Kidney epithelial cell (primary cell): Measurements from ENCODE around the gene LDB1. TPM values are rescaled to one million over a fixed set of nuclear protein-coding genes. Genes with fewer than 3 reads are reported as not detected.

Source experiments
- DNase-seq: peaks from one replicate; pipeline ENCODE4 v3.0.0-alpha.2; 2010; ENCODE audit warnings: low read depth
- H3K27me3 ChIP-seq: 2 replicates; pipeline ENCODE4 v1.6.0; 2011; ENCODE audit warnings: low read length; ENCODE audit not compliant: control insufficient read depth, insufficient read depth
- H3K36me3 ChIP-seq: 2 replicates; pipeline ENCODE4 v1.5.1; 2011; ENCODE audit warnings: low read length; ENCODE audit not compliant: control insufficient read depth, insufficient read depth
- H3K4me3 ChIP-seq: 2 replicates; pipeline ENCODE4 v1.5.1; 2011; ENCODE audit warnings: low read depth, mild to moderate bottlenecking, control low read depth, low read length
- CTCF ChIP-seq: IDR thresholded peaks from 2 replicates; pipeline ENCODE4 v1.5.1; 2011; ENCODE audit warnings: mild to moderate bottlenecking, moderate library complexity, low read length, control low read depth, inconsistent platforms; ENCODE audit not compliant: insufficient read depth, poor library complexity, severe bottlenecking
- total RNA-seq: library from RNA; depleted of rRNA; stranded (reverse); fragments of >200 nt; gene quantifications from 2 replicates; pipeline ENCODE4 v1.2.3, GENCODE V29; 2015

The LDB1 gene
- total RNA-seq, 1 donor from 2014 or later, result 46.8 TPM

- TF ChIP-seq CTCF, result no peak
Measured at GRCh38 chr10:102133373-102134195, 13.4 kb upstream of the LDB1 start.

GRCh38 chr10:102132563-102133372, 12.6 kb upstream of the LDB1 start, which contains the start of gene PPRC1:
Gene PPRC1, plus strand, starts transcription at chr10:102133040. Its CDS starts 29 bp downstream, at chr10:102133069.
- TF ChIP-seq CTCF, result peak; percentile 83
- H3K36me3 ChIP-seq, result no peaks in the 10 kb centered on the region
- DNase-seq, result peak; percentile 97

More at GRCh38 chr10:102133373-102134195, 13.4 kb upstream of the LDB1 start:
- Histone ChIP-seq H3K27me3 (no peaks in the 10 kb centered on the region), H3K4me3 (peak overlapping the region; percentile 95), H3K36me3 (no peaks in the 10 kb centered on the region)
- DNase-seq, result no peak

DNA sequence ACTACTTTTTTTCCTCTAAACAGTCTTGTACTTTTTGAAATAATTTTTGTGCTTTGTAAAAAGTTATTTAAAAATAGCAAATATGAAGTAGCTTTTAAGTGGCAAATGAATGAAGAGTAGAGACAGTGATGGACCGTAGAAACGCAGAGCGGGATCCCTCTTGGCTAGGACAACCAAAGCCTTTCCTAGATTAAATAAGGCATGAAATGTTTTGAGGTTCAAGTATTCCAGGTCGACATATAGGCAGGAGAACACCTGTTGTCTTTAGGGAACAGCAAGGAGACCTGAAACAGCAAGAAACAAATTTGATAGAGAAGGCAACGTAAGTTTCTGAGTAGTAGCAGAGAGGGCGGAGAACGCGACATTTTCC, 12.0 kb upstream of the LDB1 start:
- DNase-seq, result no peak
- Histone ChIP-seq H3K4me3 (peak overlapping the region; percentile 95), H3K36me3 (no peaks in the 10 kb centered on the region), H3K27me3 (no peaks in the 10 kb centered on the region)
- TF ChIP-seq CTCF, result no peak

More at GRCh38 chr10:102132563-102133372, 12.6 kb upstream of the LDB1 start, which contains the start of gene PPRC1:
- peak within 1 kb of the TSS; percentile 95 for H3K4me3 ChIP-seq
- no peaks in the 10 kb centered on the region for H3K27me3 ChIP-seq

DNA sequence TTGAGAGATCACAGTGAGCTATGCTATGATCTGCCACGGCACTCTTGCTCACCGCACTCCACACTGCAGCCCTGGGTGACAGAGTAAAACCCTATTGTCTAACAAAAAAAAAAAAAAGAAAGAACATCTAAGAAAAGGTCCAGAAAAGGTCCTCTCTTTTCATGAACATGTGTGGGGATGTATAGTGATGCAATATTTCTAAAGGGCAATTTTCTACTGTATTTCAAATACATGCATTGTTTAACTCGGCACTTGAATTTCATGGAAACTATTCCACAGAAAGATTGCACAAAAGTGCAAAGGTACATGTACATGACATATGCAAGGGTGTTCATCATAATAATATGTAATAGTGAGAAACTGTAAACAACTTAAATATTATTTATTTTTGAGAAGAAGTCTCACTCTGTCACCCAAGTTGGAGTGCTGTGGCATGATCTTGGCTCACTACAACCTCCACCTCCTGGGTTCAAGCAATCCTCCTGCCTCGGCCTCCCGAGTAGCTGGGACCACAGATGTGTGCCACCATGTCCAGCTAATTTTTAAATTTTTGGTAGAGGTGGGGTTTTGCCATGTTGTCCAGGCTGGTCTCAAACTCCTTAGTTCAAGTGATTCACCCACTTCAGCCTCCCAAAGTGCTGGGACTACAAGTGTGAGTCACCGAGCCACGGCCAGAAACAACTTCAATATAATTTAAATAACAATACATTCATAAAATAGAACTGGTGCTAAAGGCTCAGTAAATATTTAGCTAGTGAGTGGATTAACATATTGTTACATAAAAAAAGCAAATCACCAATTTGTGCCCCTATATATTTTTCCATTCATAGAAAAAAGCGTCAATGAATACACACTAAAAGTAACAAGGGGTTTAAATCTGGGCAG, 11.4 kb upstream of the LDB1 start:
- Histone ChIP-seq H3K36me3 (no peaks in the 10 kb centered on the region), H3K27me3 (no peaks in the 10 kb centered on the region), H3K4me3 (no peak overlapping the region)
- no peak for TF ChIP-seq CTCF
- DNase-seq, result no peak

GRCh38 chr10:102123223-102123622, 3.1 kb upstream of the LDB1 start:
- no peak overlapping the region for H3K4me3 ChIP-seq
- no peak for DNase-seq
- TF ChIP-seq CTCF, result no peak
- H3K27me3 ChIP-seq, result no peaks in the 10 kb centered on the region
- H3K36me3 ChIP-seq, result no peaks in the 10 kb centered on the region
